VCaP (cell line): ENCODE data around the gene PAXIP1.

Experiments used
- H3K27ac ChIP-seq: fragments of 450-650 bp; 2 replicates; pipeline ENCODE4 v1.5.1; 2017
- TF ChIP-seq, protein P1 (sequence below): fragments of 450-650 bp; conservative IDR thresholded peaks from 2 replicates; pipeline ENCODE4 v1.5.1; 2017; ENCODE audit warnings: mild to moderate bottlenecking, moderate library complexity

The PAXIP1 gene

DNA sequence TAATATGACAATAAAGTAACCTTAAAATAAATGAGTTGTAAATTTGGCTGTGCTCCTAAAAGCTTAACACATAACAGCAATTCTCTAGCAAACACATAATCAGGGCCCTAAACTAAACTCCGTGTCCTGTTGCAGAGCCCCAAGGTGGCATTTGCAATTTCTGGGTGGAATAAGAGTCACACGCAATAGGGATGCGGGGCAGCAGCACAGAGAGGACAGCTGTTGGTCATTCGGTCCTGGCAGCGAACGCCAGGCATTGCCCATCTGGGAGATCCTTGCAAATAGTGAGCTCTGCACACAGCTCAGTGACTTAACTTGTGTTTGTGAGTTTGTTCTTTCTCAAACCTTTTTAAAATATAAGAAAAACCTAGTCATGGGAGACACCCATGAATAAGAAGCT lies 25.7 kb downstream of the PAXIP1 start:
- TF ChIP-seq, protein P1, sequence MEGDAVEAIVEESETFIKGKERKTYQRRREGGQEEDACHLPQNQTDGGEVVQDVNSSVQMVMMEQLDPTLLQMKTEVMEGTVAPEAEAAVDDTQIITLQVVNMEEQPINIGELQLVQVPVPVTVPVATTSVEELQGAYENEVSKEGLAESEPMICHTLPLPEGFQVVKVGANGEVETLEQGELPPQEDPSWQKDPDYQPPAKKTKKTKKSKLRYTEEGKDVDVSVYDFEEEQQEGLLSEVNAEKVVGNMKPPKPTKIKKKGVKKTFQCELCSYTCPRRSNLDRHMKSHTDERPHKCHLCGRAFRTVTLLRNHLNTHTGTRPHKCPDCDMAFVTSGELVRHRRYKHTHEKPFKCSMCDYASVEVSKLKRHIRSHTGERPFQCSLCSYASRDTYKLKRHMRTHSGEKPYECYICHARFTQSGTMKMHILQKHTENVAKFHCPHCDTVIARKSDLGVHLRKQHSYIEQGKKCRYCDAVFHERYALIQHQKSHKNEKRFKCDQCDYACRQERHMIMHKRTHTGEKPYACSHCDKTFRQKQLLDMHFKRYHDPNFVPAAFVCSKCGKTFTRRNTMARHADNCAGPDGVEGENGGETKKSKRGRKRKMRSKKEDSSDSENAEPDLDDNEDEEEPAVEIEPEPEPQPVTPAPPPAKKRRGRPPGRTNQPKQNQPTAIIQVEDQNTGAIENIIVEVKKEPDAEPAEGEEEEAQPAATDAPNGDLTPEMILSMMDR, result no peak
- no peak overlapping the region for H3K27ac ChIP-seq

- no peak overlapping the region for H3K27ac ChIP-seq
Measured at GRCh38 chr7:154976844-154977243, 26.1 kb downstream of the PAXIP1 start.

GRCh38 chr7:154975984-154976383 lies 26.9 kb downstream of the PAXIP1 start:
- no peak overlapping the region for H3K27ac ChIP-seq
- TF ChIP-seq, protein P1, result no peak

More at GRCh38 chr7:154976844-154977243, 26.1 kb downstream of the PAXIP1 start:
- TF ChIP-seq, protein P1, result no peak

- no peak overlapping the region for H3K27ac ChIP-seq
- TF ChIP-seq, protein P1, result no peak
Measured at GRCh38 chr7:154973381-154973780, 29.5 kb downstream of the PAXIP1 start.

GRCh38 chr7:154968336-154969001 lies 34.5 kb downstream of the PAXIP1 start:
- H3K27ac ChIP-seq, result no peak overlapping the region
- TF ChIP-seq, protein P1, result no peak

DNA sequence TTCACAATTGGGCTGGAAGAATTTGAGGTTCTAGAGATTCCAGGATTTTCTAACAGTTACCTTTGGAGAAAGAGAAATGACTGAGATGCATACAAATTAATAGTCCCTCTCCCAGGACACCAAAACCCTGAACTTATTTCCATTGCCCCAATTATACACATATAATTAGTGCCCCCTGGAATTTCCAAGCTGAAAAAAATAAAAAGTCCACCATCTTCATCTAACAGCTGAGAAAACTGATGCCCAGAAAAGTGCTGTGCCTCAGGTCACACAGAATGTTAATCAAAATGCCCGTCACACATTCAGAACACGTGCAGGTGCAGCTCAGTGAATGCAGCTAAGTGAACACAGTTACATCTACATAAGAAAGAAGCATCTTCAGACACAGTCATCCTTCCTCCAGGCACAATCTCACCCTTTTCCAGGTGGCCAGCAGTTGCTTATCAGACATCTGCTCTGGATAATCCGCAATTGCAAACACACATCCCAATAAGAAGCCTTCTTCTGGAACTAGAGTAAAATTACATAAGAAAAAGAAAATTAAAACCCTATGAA lies 35.4 kb downstream of the PAXIP1 start:
- H3K27ac ChIP-seq, result no peak overlapping the region
- TF ChIP-seq, protein P1, result no peak

GRCh38 chr7:154965014-154965413 lies 37.9 kb downstream of the PAXIP1 start:
- TF ChIP-seq, protein P1, result no peak

More at GRCh38 chr7:154965014-154965413, 37.9 kb downstream of the PAXIP1 start:
- H3K27ac ChIP-seq, result no peak overlapping the region
